Effector memory CD4-positive, alpha-beta T cell (primary cell): ENCODE results near the gene HFM1.

Source experiments
- DNase-seq, 3 donors: peaks; one replicate each; pipeline ENCODE4 v3.0.0-alpha.2; 2020
- H3K27ac ChIP-seq: 2 replicates; pipeline ENCODE4 v1.7.0; 2013; ENCODE audit warnings: mild to moderate bottlenecking, low read length, moderate library complexity; ENCODE audit not compliant: insufficient read depth, poor library complexity, severe bottlenecking
- H3K27me3 ChIP-seq: replicated peaks from 2 replicates; pipeline ENCODE4 v1.7.0; 2013; ENCODE audit warnings: mild to moderate bottlenecking, low read length; ENCODE audit not compliant: insufficient read depth, control insufficient read depth, poor library complexity, severe bottlenecking
- H3K36me3 ChIP-seq: 2 replicates; pipeline ENCODE4 v1.7.0; 2013; ENCODE audit warnings: mild to moderate bottlenecking, low read length, moderate library complexity; ENCODE audit not compliant: control insufficient read depth, insufficient read depth
- H3K4me1 ChIP-seq: 2 replicates; pipeline ENCODE4 v1.7.0; 2013; ENCODE audit warnings: low read length, mild to moderate bottlenecking; ENCODE audit not compliant: control insufficient read depth, insufficient read depth, poor library complexity, severe bottlenecking
- H3K4me3 ChIP-seq: 2 replicates; pipeline ENCODE4 v1.7.0; 2013; ENCODE audit warnings: low read length, low read depth, mild to moderate bottlenecking; ENCODE audit not compliant: insufficient read depth, poor library complexity, severe bottlenecking
- H3K9me3 ChIP-seq: 2 replicates; pipeline ENCODE4 v1.7.0; 2013; ENCODE audit warnings: mild to moderate bottlenecking, low read length, moderate library complexity; ENCODE audit not compliant: control insufficient read depth

The HFM1 gene

GRCh38 chr1:91412371-91412770 is 7.7 kb upstream of the HFM1 start:
- no peaks in the 10 kb centered on the region for H3K27me3 ChIP-seq
- no peaks in the 10 kb centered on the region for H3K4me1 ChIP-seq
- H3K9me3 ChIP-seq: no peaks in the 10 kb centered on the region
- H3K36me3 ChIP-seq: no peaks in the 10 kb centered on the region
- H3K27ac ChIP-seq: no peak overlapping the region
- no peak for DNase-seq
- H3K4me3 ChIP-seq: no peak overlapping the region

- Histone ChIP-seq H3K36me3 (no peaks in the 10 kb centered on the region), H3K27me3 (peaks cover 18% of the 10 kb centered on the region), H3K9me3 (no peaks in the 10 kb centered on the region), H3K4me3 (no peak overlapping the region), H3K27ac (no peak overlapping the region), H3K4me1 (peaks cover 3% of the 10 kb centered on the region)
- DNase-seq: no peak
Observed at GRCh38 chr1:91406773-91407389, 2.2 kb upstream of the HFM1 start.

GRCh38 chr1:91402023-91402422 is 2.6 kb downstream of the HFM1 start:
- Histone ChIP-seq H3K9me3 (no peaks in the 10 kb centered on the region), H3K27me3 (peaks cover 22% of the 10 kb centered on the region), H3K36me3 (no peaks in the 10 kb centered on the region), H3K27ac (no peak overlapping the region), H3K4me3 (no peak overlapping the region), H3K4me1 (peaks cover 3% of the 10 kb centered on the region)
- no peak for DNase-seq

- peaks cover 3% of the 10 kb centered on the region for H3K4me1 ChIP-seq
- no peaks in the 10 kb centered on the region for H3K36me3 ChIP-seq
- no peak overlapping the region for H3K4me3 ChIP-seq
- no peaks in the 10 kb centered on the region for H3K9me3 ChIP-seq
- no peak for DNase-seq
- H3K27me3 ChIP-seq: peaks cover 15% of the 10 kb centered on the region
- no peak overlapping the region for H3K27ac ChIP-seq
Observed at GRCh38 chr1:91400133-91400725, 4.4 kb downstream of the HFM1 start.

GRCh38 chr1:91398291-91398690 is 6.3 kb downstream of the HFM1 start:
- Histone ChIP-seq H3K4me1 (no peaks in the 10 kb centered on the region), H3K4me3 (no peak overlapping the region), H3K9me3 (no peaks in the 10 kb centered on the region), H3K36me3 (no peaks in the 10 kb centered on the region), H3K27ac (no peak overlapping the region), H3K27me3 (peaks cover 4% of the 10 kb centered on the region)
- no peak for DNase-seq

- Histone ChIP-seq H3K27ac (no peak overlapping the region), H3K4me3 (no peak overlapping the region), H3K4me1 (no peaks in the 10 kb centered on the region), H3K9me3 (no peaks in the 10 kb centered on the region), H3K27me3 (peaks cover 4% of the 10 kb centered on the region), H3K36me3 (no peaks in the 10 kb centered on the region)
- DNase-seq: no peak
Observed at GRCh38 chr1:91397605-91398004, 7.0 kb downstream of the HFM1 start.

GRCh38 chr1:91393042-91393441 is 11.6 kb downstream of the HFM1 start:
- Histone ChIP-seq H3K4me1 (no peaks in the 10 kb centered on the region), H3K27me3 (no peaks in the 10 kb centered on the region), H3K4me3 (no peak overlapping the region), H3K27ac (no peak overlapping the region), H3K9me3 (no peaks in the 10 kb centered on the region), H3K36me3 (no peaks in the 10 kb centered on the region)
- no peak for DNase-seq

- H3K27me3 ChIP-seq: no peaks in the 10 kb centered on the region
- no peak overlapping the region for H3K4me3 ChIP-seq
- H3K27ac ChIP-seq: no peak overlapping the region
- H3K36me3 ChIP-seq: no peaks in the 10 kb centered on the region
- DNase-seq: no peak
- H3K4me1 ChIP-seq: no peaks in the 10 kb centered on the region
- H3K9me3 ChIP-seq: no peaks in the 10 kb centered on the region
Observed at GRCh38 chr1:91386109-91386508, 18.5 kb downstream of the HFM1 start.

- H3K4me1 ChIP-seq: no peaks in the 10 kb centered on the region
- H3K9me3 ChIP-seq: no peaks in the 10 kb centered on the region
- no peak overlapping the region for H3K27ac ChIP-seq
- no peak for DNase-seq
- H3K36me3 ChIP-seq: no peaks in the 10 kb centered on the region
- no peak overlapping the region for H3K4me3 ChIP-seq
- no peaks in the 10 kb centered on the region for H3K27me3 ChIP-seq
Observed at GRCh38 chr1:91383456-91383855, 21.2 kb downstream of the HFM1 start.

- Histone ChIP-seq H3K4me3 (no peak overlapping the region), H3K4me1 (no peaks in the 10 kb centered on the region), H3K27ac (no peak overlapping the region), H3K27me3 (no peaks in the 10 kb centered on the region), H3K9me3 (no peaks in the 10 kb centered on the region), H3K36me3 (no peaks in the 10 kb centered on the region)
- no peak for DNase-seq
Observed at GRCh38 chr1:91381844-91382243, 22.8 kb downstream of the HFM1 start.
